NCI-H748 (cell line): ENCODE measurements around the gene ZBTB5.
"Not testable (repeated sequence)": the region's sequence is repeated elsewhere in the genome, so short reads cannot be mapped to it uniquely, and the experiment has no call there.

Experiments used
- DNase-seq: peaks from one replicate; lab custom pipeline; 2025; ENCODE audit not compliant: unreplicated experiment; lab: John Stamatoyannopoulos, UW

ZBTB5 gene

DNA sequence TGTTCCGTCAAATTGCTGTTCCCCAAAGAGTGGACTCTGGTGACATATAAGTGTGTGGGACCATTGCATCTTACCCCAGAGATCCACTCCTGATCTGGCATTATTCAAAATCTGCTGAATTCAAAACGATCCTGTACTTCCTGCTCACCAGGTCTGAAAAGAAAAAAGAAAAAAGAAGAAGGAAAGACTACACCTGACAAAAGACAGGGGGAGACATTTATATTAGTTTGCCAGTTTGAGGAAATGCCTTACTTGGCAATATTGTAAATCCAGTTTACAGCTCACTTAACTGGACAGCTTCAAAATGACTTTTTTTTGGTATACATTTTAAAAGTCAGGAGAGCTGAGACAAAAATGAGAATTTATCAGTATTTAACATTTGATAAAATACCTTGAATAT, 57.8 kb downstream of the ZBTB5 start:
- no peak for DNase-seq

DNA sequence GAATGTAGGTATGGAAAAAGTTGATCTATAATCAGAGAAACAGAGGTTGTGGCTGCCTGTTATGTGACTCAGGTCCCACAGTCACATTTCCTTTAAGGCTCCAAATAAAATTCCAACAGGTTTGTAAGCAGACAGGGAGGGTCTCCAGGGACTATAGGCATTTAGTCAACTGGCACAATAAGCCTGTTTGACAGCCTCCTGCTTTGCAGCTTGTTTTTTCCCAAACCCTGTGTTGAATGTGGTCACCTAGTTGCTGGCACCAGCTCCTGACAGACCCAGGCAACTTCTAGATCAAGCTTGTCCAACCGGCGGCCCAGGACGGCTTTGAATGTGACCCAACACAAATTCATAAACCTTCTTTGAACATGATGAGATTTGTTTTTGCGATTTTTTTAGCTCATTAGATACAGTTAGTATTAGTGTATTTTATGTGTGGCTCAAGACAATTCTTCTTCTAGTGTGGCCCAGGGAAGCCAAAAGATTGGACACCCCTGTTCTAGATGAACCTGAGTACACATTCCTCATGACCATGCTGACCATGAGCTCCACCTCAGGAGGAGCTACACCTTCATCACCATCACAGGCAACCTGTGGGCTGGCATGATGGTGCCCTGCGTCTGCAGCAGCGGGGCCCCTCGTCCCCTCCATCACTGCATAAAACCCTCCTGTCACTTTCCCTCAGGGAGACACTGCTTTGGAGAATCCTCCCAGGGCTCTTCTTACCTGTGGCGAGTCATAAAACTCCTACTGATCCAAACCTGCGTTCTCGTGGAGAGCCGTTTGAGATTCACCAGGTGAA, 58.4 kb downstream of the ZBTB5 start:
- no peak for DNase-seq

DNA sequence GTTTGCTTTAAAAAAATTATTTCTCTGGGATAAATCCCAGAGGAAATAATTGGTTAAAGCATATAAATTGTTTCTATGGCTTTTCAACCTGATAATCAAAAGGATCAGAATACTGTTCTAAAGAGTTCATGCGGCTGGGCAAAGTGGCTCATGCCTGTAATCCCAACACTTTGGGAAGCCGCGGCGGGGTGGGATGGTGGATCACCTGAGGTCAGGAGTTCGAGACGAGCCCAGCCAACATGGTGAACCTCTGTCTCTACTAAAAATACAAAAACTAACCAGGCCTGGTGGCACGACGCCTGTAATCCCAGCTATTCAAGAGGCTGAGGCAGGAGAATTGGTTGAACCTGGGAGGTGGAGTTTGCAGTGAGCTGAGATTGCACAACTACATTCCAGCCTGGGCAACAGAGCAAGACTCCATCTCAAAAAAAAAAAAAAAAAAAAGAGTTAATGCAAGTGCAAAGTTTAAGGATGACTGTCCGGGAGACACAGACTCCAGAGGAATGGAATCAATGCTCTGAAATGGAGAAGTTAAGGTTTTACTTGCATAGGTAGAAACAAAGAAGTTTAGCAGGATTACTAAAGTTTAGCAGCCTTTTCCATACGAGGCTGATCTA, 59.4 kb downstream of the ZBTB5 start:
- DNase-seq, result no peak

DNA sequence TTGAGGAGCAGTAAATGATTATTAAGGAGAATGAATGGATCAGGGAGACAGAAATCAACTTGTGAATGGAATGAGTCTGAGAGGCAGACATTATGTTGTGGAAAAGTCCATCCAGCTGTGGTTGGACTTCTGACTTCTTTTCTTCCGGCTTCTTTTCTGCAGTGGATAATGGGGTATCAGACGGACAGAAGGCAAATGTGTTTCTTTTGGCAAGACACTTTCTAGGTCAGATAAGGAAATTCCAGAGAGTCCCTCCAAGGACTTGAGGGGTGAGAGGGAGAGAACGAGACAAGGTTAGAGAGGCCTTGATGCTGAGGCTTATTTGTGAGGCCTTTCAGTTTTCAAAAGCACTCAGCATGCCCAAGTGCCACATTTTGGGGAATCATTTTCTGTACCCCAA, 59.9 kb downstream of the ZBTB5 start:
- no peak for DNase-seq

DNA sequence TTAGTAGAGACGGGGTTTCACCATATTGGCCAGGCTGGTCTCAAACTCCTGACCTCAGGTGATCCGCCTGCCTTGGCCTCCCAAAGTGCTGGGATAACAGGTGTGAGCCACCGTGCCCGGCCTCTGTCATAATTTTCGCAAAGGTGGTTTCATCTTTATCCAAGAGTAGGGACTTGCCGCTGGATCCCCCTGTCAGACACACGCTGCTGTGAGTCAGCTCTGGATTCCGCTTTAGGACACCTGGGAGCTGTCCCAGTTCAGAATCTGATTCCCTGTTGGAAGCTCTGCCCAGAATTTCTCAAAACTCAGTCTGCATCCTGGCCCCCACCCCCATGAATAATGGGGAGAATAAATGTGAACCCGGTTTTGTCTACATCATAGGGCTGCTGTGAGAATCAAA, 60.7 kb downstream of the ZBTB5 start:
- DNase-seq, result no peak

DNA sequence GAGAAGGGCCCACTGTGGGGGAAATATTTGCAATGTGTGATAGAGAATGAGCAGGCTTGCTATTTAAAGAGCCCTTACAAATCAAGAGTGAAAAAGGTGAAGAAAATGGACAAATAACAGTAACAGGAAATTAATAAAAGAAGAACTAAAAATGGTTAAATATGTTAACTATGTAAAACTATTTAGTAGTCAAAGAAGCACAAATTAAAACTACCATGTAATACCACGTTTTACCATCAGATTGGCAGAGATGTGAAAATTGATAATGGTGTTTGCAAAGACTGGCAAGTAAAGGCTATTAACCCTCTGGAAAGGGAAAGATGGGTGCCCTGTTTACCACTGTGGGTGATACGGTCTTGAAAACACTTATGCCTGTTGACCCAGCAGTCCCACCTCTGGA, 65.9 kb downstream of the ZBTB5 start:
- DNase-seq, result no peak

DNA sequence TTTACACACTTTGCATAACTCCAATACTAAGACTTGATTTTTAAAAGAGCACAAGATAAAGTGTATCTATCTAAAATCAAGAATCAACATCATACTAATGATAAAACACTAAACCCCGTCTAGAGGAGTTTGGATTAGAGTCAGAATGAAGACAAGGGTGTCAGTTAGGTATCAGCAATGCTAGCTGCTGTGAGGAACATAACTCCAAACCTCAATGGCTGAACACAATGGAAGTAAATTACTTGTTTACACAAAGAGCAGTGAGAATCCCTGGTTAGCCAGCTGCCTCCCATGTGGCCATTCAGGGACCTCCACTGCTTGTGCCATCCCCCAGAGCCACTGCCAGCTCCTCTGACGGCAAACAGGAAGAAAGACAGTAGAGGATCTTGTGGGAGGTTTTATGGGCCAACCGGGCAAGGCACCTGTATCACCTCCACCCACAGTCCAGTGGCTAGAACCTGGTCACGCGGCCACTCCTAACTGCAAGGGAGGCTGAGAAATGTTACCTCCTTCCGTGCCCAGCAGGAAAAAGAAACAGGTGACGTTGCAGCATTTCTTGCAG, 66.7 kb downstream of the ZBTB5 start:
- DNase-seq, result peak; percentile 56

DNA sequence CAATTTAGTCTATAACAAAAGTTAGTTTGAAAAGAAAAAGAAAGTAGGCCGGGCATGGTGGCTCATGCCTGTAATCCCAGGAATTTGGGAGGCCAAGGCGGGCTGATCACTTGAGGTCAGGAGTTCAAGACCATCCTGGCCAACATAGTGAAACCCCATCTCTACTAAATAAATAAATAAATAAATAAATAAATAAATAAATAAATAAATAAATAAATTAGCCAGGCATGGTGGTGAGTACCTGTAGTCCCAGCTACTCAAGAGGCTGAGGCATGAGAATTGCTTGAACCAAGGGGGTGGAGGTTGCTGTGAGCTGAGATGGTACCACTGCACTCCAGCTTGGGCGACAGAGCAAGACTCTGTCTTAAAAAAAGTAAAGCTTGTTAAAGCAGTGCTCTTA, 67.3 kb downstream of the ZBTB5 start:
- DNase-seq, result not testable (repeated sequence)

DNA sequence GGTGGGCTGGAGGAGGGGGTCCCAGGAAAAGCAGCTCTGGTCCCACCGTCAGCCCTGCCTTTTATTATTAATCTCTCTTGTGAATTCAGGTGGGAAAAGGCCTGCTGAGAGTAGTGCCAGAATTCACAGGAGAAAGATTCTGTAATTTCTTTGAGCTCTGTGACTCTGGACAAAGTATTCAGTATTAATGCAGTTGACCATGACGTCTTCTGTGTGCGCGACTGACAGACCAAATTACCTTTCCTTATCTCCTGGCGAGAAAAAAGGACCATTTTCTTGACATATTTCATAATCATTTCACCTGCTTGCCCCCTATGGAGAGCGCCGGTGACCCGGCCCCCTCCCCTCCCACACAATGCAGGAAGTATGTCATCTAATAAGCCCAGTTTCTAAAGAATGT, 69.6 kb downstream of the ZBTB5 start:
- DNase-seq, result no peak

DNA sequence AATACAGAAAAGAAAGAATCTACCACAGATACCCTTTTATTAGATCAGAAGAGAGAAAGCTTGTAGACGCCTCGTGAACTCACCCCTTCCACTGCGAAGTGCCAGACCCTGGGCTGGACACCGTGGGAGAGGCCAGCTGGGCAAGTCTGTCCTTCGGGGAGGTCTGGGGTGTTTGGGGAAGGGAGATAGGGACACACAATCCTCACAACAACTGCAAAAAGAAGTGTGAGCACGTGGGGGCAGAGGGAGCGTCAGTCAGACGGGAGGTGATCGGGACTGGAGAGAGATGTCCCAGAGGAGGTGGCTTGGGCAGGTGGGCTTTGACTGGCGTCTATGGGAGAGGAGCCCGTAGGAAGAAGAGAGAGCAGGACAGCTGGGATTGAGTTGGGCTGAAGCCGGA, 70.0 kb downstream of the ZBTB5 start:
- no peak for DNase-seq

DNA sequence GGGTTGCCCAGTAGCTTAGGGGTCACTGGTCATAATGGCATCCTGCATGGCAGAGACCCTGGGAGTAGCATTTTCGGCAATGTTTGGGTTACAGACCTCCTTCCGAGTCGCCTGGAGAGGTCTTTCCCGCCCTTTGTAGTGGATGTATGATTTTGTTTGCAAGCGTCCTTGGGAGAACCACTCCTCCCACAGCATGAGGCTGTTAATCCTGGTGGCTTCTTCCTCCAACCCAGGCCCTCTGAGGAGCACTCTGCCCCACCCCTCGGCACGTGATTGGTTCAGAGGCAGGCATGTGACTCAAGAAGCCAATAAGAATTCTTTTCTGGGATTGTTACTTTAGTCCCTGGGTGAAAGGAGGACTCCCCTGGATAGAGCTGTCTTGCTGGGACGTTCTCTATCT, 73.0 kb downstream of the ZBTB5 start:
- DNase-seq, result no peak

DNA sequence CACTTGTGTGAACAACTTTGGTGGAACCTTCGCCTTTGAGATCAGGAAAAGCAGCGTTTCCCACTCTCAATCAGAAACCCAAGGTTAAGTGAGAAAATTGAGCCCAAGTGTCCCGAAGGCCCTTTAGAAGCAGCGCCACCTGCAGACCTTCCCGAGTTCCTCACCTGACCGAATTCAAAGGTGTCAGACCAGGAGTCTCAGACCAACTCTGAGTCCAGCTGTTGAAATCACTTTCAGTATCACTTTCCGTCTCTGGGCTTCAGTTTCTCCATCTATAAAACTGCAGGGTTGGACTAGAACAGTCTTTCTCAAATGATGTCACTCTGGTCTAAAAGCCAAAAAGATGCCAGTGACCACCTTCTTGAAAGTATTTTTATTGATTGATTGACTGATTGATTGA, 74.5 kb downstream of the ZBTB5 start:
- DNase-seq, result peak; percentile 56
